WERI-Rb-1 (cell line): Measurements from ENCODE around the gene SFN.

Source experiments
- DNase-seq: peaks from one replicate; pipeline ENCODE4 v3.0.0-alpha.2; 2020
- H3K27ac ChIP-seq: fragments of 250-450 bp; sonication (Bioruptor Pico); 2 replicates; pipeline ENCODE4 v1.5.1; 2020; ENCODE audit warnings: mild to moderate bottlenecking, moderate library complexity
- H3K27me3 ChIP-seq: fragments of 250-450 bp; sonication (Bioruptor Pico); 2 replicates; pipeline ENCODE4 v1.5.1; 2021; ENCODE audit warnings: mild to moderate bottlenecking, low read depth, moderate library complexity; ENCODE audit not compliant: insufficient read depth, severe bottlenecking
- H3K36me3 ChIP-seq: fragments of 250-450 bp; sonication (Bioruptor Pico); 2 replicates; pipeline ENCODE4 v1.5.1; 2020; ENCODE audit warnings: mild to moderate bottlenecking, moderate library complexity
- H3K4me3 ChIP-seq: 2 replicates; pipeline ENCODE4 v1.5.1; 2011; ENCODE audit warnings: low read depth, mild to moderate bottlenecking, control low read depth, low read length
- H3K9me3 ChIP-seq: fragments of 250-450 bp; sonication (Bioruptor Pico); 2 replicates; pipeline ENCODE4 v1.5.1; 2021; ENCODE audit warnings: mild to moderate bottlenecking, moderate library complexity; ENCODE audit not compliant: severe bottlenecking
- CTCF ChIP-seq: IDR thresholded peaks from 2 replicates; pipeline ENCODE4 v1.5.1; 2011; ENCODE audit warnings: low read depth, mild to moderate bottlenecking, control low read depth, inconsistent platforms, low read length

SFN gene

GRCh38 chr1:26862781-26863684 lies at the start of gene SFN:
TSS of gene SFN (plus strand) at chr1:26863149. CDS start at chr1:26863213, 64 bp downstream.
- peak; percentile 55 for TF ChIP-seq CTCF
- no peaks in the 10 kb centered on the region for H3K36me3 ChIP-seq
- no peak within 1 kb of the TSS; the same call in none of the 2 replicates for H3K27ac ChIP-seq
- peak; percentile 47 for DNase-seq
- no peaks in the 10 kb centered on the region for H3K9me3 ChIP-seq
- H3K27me3 ChIP-seq, result no peaks in the 10 kb centered on the region
- H3K4me3 ChIP-seq, result no peak within 1 kb of the TSS

GRCh38 chr1:26814377-26814776 lies 48.6 kb upstream of the SFN start:
- no peak for DNase-seq
- no peaks in the 10 kb centered on the region for H3K36me3 ChIP-seq
- no peak for TF ChIP-seq CTCF
- no peaks in the 10 kb centered on the region for H3K9me3 ChIP-seq
- no peaks in the 10 kb centered on the region for H3K27me3 ChIP-seq
- no peak overlapping the region for H3K4me3 ChIP-seq
- H3K27ac ChIP-seq, result no peak overlapping the region

DNA sequence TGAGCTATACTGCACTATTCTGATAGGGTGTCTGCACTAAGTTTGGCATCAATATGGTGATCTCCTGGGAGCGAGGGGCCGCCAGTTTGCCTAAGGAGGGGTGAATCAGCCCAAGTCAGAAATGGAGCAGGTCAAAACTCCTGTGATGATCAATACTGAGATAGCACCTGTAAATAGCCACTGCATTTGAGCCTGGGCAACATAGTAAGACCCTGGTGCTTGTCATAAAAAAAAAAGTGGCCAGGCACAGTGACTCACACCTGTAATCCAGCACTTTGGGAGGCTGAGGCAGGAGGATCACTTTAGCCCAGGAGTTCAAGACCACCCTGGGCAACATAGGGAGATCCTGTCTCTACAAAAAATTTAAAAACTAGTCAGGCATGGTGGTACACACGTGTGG lies 48.1 kb upstream of the SFN start:
- Histone ChIP-seq H3K27me3 (no peaks in the 10 kb centered on the region), H3K9me3 (no peaks in the 10 kb centered on the region), H3K4me3 (no peak overlapping the region), H3K36me3 (no peaks in the 10 kb centered on the region), H3K27ac (no peak overlapping the region)
- TF ChIP-seq CTCF, result no peak
- no peak for DNase-seq

DNA sequence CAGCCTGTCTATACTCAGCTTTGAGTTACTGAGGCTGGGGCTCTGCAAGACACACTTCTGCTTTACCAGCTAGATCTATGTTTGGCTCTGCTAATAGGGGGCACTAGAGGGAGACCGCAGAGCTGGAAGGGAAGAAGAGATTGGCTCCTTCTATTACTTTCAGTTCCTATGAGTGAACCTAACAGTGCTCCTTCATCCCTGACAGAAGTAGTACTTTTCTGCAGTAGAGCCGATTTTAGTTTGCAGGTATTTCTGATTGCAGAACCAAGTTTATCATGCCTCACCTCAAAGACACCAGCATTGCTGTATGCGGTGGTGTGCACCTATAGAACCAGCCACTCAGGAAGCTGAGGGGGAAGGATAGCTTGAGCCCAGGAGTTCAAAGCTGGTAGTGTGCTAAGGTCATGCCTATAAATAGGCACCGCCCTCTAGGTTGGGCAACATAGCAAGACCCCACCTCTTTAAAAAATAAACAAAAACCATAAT lies 42.1 kb upstream of the SFN start:
- Histone ChIP-seq H3K4me3 (no peak overlapping the region), H3K9me3 (no peaks in the 10 kb centered on the region), H3K27ac (no peak overlapping the region), H3K27me3 (no peaks in the 10 kb centered on the region), H3K36me3 (no peaks in the 10 kb centered on the region)
- DNase-seq, result no peak
- TF ChIP-seq CTCF, result peak; percentile 31; the same call in 1 of the 2 replicates

DNA sequence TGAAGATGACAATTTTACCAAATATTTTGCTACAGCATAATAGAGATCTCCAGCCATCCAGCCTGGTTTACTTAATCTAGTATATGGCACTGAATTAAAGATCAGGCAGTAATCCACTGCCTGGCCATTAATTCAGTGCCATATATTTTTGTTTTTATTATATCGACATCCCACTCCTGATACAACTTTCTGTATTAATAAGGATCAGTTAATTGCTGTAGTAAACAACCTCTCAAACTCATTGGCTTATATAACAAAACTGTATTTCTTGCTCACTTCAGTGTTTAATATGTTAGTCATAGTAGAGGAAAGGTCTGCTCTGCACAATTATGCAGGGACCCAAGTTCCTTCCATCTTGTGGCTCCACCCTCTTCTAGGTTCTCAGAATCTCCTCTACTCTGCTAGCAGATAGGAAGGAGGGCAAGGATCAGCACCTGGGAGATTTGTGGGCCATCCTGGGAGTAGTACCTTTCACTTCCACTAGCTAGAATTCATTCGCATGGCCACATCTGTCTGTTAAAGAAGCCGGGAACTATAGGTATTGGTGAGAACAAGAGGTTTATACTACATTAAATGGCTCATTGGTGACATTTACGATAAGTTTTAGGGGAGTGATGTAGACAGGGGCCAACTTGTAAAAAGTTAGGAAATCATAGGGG lies 40.1 kb upstream of the SFN start:
- H3K36me3 ChIP-seq, result no peaks in the 10 kb centered on the region
- TF ChIP-seq CTCF, result no peak
- no peaks in the 10 kb centered on the region for H3K9me3 ChIP-seq
- no peaks in the 10 kb centered on the region for H3K27me3 ChIP-seq
- no peak overlapping the region for H3K4me3 ChIP-seq
- no peak for DNase-seq
- no peak overlapping the region for H3K27ac ChIP-seq
